KG1 (cell line): ENCODE measurements around the gene MGRN1.

ENCODE experiments used
- DNase-seq: peaks from one replicate; lab custom pipeline; 2025; lab: John Stamatoyannopoulos, UW

MGRN1 gene

GRCh38 chr16:4604401-4604800 is 20.2 kb upstream of the MGRN1 start:
- no peak for DNase-seq

DNA sequence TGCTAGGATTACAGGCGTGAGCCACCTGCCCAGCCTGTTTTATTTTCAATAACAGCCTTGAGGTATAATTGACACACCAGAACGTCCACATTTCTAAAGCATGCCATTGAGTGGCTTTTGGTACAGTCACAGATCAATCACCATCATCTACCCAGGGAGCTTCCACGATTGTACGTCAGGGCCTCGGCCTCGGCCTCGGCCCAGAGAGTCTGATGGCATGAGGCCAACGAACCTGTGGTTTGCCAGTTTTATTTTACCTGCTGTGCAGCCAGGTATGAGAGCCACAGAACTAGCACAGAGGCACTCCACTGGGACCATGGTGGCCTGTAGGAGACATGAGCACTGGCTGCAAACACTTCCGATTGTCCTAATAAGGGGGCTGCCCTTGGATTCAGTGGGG is 18.3 kb upstream of the MGRN1 start:
- no peak for DNase-seq

- no peak for DNase-seq
These were observed 16.6 kb upstream of the MGRN1 start for GRCh38 chr16:4607841-4608703.

DNA sequence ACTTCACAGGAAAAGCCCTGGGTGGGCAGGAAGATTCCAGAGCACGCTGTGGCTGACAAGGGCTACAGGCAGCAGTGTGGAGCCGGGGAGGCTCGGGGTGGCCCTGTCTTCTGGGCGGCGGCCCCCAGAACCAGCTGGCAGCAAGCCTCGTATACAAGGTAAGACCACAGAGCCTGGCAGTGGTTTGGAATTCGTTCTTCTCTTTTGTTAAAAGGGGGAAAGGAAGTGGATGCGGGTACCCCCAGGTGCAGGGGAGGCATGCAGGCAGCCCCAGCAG is 16.0 kb upstream of the MGRN1 start:
- DNase-seq: no peak

- no peak for DNase-seq
These were observed 15.2 kb upstream of the MGRN1 start for GRCh38 chr16:4609200-4610010.

- DNase-seq: no peak
These were observed 14.3 kb upstream of the MGRN1 start for GRCh38 chr16:4610011-4611005.

GRCh38 chr16:4611337-4612021 is 13.1 kb upstream of the MGRN1 start:
- no peak for DNase-seq

DNA sequence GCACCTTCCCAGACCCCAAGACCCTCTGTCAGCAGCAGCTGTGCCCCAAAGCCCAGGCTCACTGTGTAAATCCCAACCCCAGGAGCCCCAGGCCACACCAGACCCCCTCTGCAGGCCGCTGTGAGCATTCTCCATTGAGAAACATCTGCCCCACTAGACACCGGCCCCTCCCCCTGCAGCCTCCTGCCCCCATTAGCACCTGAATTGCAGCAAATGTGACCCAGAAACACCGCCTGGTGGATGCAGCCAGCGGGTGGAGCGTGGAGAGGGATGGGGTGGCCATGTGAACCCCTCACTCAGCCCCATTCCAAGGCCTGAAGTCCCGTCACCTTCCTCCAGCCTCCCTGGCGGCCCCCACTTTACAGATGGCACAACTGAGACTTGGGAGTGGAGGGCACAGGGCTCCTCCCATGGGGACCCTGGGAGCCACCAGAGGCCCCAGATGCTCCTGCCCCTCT is 12.1 kb upstream of the MGRN1 start:
- no peak for DNase-seq

GRCh38 chr16:4612977-4613635 is 11.5 kb upstream of the MGRN1 start:
- DNase-seq: no peak

GRCh38 chr16:4613636-4614570 is 10.7 kb upstream of the MGRN1 start:
- peak; percentile 7 for DNase-seq

- DNase-seq: peak; percentile 20
These were observed 9.8 kb upstream of the MGRN1 start, which contains the start of gene UBALD1 for GRCh38 chr16:4614571-4615383. UBALD1 (minus strand) TSS chr16:4614888; CDS start chr16:4614797, 91 bp downstream.

DNA sequence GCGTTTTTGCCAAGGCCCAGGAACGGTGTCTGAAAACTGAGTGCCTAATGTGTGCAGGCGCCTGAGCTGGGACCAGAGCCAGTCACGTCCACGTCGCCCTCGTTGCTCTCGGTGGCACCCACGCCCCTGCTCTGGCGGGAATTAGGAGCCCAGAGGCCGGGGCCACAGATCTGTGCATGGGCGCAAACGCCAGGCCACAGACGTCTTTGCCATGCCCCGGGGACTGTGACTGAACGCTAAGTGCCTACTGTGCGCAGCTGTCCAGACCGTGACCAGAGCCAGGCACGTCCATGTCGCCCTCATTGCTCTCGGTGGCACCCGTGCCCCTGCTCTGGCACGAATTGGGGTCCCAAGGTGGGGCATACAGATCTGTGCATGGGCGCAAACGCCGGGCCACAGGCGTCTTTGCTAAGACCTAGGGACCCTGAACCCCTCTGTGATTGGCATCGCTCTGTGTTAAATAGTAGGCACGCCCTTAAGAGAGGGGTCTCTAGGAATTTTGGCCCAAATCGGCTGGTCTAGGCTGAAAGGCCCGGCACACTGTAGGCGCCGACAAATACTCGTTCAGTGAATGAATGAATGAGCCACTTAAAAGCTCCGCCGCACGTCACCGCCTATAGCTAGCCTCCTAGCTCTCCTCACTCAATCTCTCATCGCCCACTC is 9.1 kb upstream of the MGRN1 start:
- no peak for DNase-seq

DNA sequence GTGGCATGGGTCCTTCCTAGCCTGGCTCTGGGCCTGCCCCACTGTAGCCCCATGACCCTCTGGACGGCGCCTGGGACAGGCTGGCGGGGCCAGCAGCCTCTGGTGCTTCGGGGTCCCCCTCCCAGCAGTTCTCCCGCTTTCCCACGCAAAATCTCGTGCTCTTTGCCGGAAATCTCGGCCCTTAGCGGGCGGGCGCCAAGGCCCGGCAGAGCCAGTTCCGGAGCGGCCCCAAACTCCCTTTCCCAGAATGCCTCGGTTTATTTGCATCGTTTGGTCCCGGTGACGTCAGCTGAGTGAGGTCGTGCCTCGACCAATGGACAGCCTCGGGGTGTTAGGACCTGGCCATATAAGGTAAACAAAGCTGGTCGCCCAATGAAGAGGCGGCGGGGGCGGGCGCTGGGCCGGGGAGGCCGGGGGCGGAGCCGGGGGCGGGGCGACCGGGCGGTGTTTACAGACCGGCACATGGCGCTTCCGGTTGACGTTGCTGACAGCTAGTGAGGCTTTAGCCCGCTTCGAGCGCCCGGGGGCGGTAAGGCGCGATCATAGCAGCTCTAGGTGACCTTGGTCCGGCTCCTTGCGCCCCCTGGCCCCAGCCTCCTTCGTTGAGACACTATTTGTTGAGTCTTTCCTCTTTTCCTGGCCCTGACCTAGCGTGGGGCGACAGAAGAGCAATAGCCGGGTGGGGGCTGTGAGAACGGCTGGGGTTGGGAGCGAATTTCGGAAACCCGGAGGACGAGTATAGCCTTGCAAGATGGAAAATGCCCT is 8.4 kb upstream of the MGRN1 start:
- peak; percentile 97 for DNase-seq

DNA sequence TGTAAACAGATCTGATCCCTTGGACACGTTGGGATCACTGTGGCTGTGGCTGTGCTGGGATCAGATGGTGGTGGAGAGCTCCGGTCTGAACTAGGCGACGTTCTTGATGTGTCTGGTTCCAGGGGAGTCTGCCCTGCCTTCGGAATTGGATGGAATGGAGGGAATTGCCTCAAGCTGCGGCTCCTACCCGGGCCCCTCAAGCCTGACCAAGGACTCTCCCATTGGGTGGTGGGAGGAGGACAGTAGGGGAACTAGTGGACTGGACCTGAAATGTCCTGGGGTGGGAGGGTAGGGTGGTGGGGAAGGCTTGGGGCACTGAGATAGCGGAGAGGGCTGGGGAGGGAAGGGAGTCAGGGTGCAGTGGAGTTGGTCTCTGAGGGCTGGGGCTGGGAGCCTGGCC is 6.7 kb upstream of the MGRN1 start:
- DNase-seq: no peak

DNA sequence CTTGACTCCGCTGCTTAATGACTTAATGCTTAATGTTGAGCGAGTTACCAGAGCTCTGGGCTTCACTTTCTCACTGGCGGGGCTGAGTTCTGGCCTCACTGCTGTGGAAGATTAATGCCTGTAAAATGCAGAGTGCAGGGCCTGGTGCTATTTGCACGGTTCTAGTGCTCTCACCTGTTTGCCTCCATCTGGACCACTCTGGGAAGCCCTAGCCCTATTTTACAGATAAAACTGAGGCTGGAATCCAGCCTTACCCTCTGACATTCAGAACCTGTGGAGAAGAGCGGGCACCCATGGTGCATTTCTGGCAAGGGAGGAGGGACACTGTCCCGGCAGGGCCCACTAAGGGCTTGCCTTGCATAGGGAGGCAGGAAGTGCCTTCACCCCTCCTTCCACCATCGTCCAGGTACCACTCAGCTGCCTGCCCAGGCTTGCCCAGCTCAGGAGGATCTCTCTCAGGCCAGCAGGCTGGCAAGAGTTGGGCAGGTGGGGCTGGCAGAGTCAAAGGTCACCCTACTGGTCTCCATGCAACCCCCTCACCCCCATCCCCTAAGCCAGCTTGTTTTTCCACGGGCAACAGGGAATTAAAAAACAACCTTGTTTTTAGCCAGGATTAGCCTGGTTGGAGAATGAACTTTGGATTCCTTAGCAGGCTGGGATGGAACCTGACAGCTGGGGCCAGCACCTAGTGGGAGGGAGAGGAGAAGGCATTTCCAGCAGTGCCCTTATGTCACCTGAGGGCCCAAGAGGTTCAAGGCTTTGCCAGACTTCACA is 5.8 kb upstream of the MGRN1 start:
- no peak for DNase-seq

- DNase-seq: no peak
These were observed 1.0 kb upstream of the MGRN1 start for GRCh38 chr16:4623593-4623992.
